ENCODE measurements around the gene CDK5RAP2.
"Not testable (repeated sequence)": the region's sequence is repeated elsewhere in the genome, so short reads cannot be mapped to it uniquely, and the experiment has no call there.

CDK5RAP2 gene

GRCh38 chr9:120545701-120546550, 34.0 kb downstream of the CDK5RAP2 start:
- in situ Hi-C loops (cut with MboI; ENCODE audit: low sequenced_read_pairs) = no loop called here

- in situ Hi-C loops (cut with MboI; ENCODE audit: low sequenced_read_pairs) = no loop called here
Measured at GRCh38 chr9:120544441-120544840, 35.5 kb downstream of the CDK5RAP2 start.

- in situ Hi-C loops (cut with MboI; ENCODE audit: low sequenced_read_pairs) = no loop called here
Measured at GRCh38 chr9:120542701-120543490, 37.1 kb downstream of the CDK5RAP2 start.

GRCh38 chr9:120541921-120542320, 38.0 kb downstream of the CDK5RAP2 start:
- in situ Hi-C loops (cut with MboI; ENCODE audit: low sequenced_read_pairs) = no loop called here

GRCh38 chr9:120539951-120540350, 40.0 kb downstream of the CDK5RAP2 start:
- in situ Hi-C loops (cut with MboI; ENCODE audit: low sequenced_read_pairs) = no loop called here

- in situ Hi-C loops (cut with MboI; ENCODE audit: low sequenced_read_pairs) = no loop called here
Measured at GRCh38 chr9:120538339-120538738, 41.6 kb downstream of the CDK5RAP2 start.

- in situ Hi-C loops (cut with MboI; ENCODE audit: low sequenced_read_pairs) = no loop called here
Measured at GRCh38 chr9:120536949-120537640, 42.9 kb downstream of the CDK5RAP2 start.

- in situ Hi-C loops (cut with MboI; ENCODE audit: low sequenced_read_pairs) = no loop called here
Measured at GRCh38 chr9:120536094-120536493, 43.9 kb downstream of the CDK5RAP2 start.

GRCh38 chr9:120534266-120534665, 45.7 kb downstream of the CDK5RAP2 start:
- in situ Hi-C loops (cut with MboI; ENCODE audit: low sequenced_read_pairs) = no loop called here

GRCh38 chr9:120532891-120533290, 47.1 kb downstream of the CDK5RAP2 start:
- in situ Hi-C loops (cut with MboI; ENCODE audit: low sequenced_read_pairs) = no loop called here

GRCh38 chr9:120532475-120532874, 47.5 kb downstream of the CDK5RAP2 start:
- in situ Hi-C loops (cut with MboI; ENCODE audit: low sequenced_read_pairs) = no loop called here

GRCh38 chr9:120531683-120532300, 48.2 kb downstream of the CDK5RAP2 start:
- in situ Hi-C loops (cut with MboI; ENCODE audit: low sequenced_read_pairs) = no loop called here

GRCh38 chr9:120530220-120530832, 49.6 kb downstream of the CDK5RAP2 start:
- in situ Hi-C loops (cut with MboI; ENCODE audit: low sequenced_read_pairs) = not testable (repeated sequence)

- in situ Hi-C loops (cut with MboI; ENCODE audit: low sequenced_read_pairs) = no loop called here
Measured at GRCh38 chr9:120528829-120529228, 51.1 kb downstream of the CDK5RAP2 start.

GRCh38 chr9:120528327-120528726, 51.6 kb downstream of the CDK5RAP2 start:
- in situ Hi-C loops (cut with MboI; ENCODE audit: low sequenced_read_pairs) = no loop called here

GRCh38 chr9:120526534-120526933, 53.4 kb downstream of the CDK5RAP2 start:
- in situ Hi-C loops (cut with MboI; ENCODE audit: low sequenced_read_pairs) = no loop called here

GRCh38 chr9:120524863-120525262, 55.1 kb downstream of the CDK5RAP2 start:
- in situ Hi-C loops (cut with MboI; ENCODE audit: low sequenced_read_pairs) = no loop called here

- in situ Hi-C loops (cut with MboI; ENCODE audit: low sequenced_read_pairs) = no loop called here
Measured at GRCh38 chr9:120524038-120524437, 55.9 kb downstream of the CDK5RAP2 start.

- in situ Hi-C loops (cut with MboI; ENCODE audit: low sequenced_read_pairs) = no loop called here
Measured at GRCh38 chr9:120522558-120522957, 57.4 kb downstream of the CDK5RAP2 start.

- in situ Hi-C loops (cut with MboI; ENCODE audit: low sequenced_read_pairs) = no loop called here
Measured at GRCh38 chr9:120522032-120522431, 57.9 kb downstream of the CDK5RAP2 start.

All from HL-60/S4 (cell line).